NCI-H526 (cell line): ENCODE results near the gene FCER2.

ENCODE experiments used
- DNase-seq, 2 experiments: peaks; one replicate each; lab custom pipeline; 2025; lab: John Stamatoyannopoulos, UW

FCER2 gene

GRCh38 chr19:7645656-7646425 is 56.1 kb downstream of the FCER2 start:
- no peak for DNase-seq

GRCh38 chr19:7645163-7645562 is 56.8 kb downstream of the FCER2 start:
- no peak for DNase-seq

- no peak for DNase-seq
These were observed 57.4 kb downstream of the FCER2 start for GRCh38 chr19:7644550-7644877.

GRCh38 chr19:7643629-7644549 is 58.0 kb downstream of the FCER2 start:
- peak in 1 of 2 experiments; percentile 27 for DNase-seq

GRCh38 chr19:7643031-7643415 is 58.9 kb downstream of the FCER2 start:
- no peak for DNase-seq

GRCh38 chr19:7642295-7643030 is 59.5 kb downstream of the FCER2 start:
- DNase-seq: no peak

- no peak for DNase-seq
These were observed 60.3 kb downstream of the FCER2 start for GRCh38 chr19:7641290-7642276.

GRCh38 chr19:7640803-7641202 is 61.1 kb downstream of the FCER2 start:
- DNase-seq: no peak

- DNase-seq: no peak
These were observed 62.0 kb downstream of the FCER2 start for GRCh38 chr19:7639863-7640348.

- no peak for DNase-seq
These were observed 63.0 kb downstream of the FCER2 start for GRCh38 chr19:7638802-7639465.
